Upper lobe of left lung (tissue), 6 donors: ENCODE results near the gene DIP2C. TPM values are rescaled to one million over a fixed set of nuclear protein-coding genes. Genes with fewer than 3 reads are reported as not detected.

Experiments
- ATAC-seq, 2 donors: fragments of 200-7000 bp; cut with Tn5 transposase; one replicate each; pipeline ENCODE4 v1.9.1; 2022; ENCODE audit warnings: mild to moderate bottlenecking in 2 of 2, moderate library complexity in 2 of 2; ENCODE audit not compliant: low FRiP score in 2 of 2
- DNase-seq, 2 donors: peaks; one replicate each; pipeline ENCODE4 v3.0.0-alpha.2; 2019 to 2020
- H3K27ac ChIP-seq, 4 donors: fragments of 200-600 bp; sonication (generic); one replicate each; pipeline ENCODE4 v1.5.1; 2016 to 2019
- H3K27me3 ChIP-seq, 4 donors: fragments of 200-600 bp; sonication (generic); one replicate each; pipeline ENCODE4 v1.5.1; 2017 to 2019
- H3K36me3 ChIP-seq, 4 donors: fragments of 200-600 bp; sonication (generic); one replicate each; pipeline ENCODE4 v1.5.1; 2016 to 2019
- H3K4me1 ChIP-seq, 4 donors: fragments of 200-600 bp; sonication (generic); one replicate each; pipeline ENCODE4 v1.5.1; 2018 to 2019
- H3K4me3 ChIP-seq, 4 donors: fragments of 200-600 bp; sonication (generic); one replicate each; pipeline ENCODE4 v1.5.1; 2017 to 2019; ENCODE audit warnings: mild to moderate bottlenecking in 2 of 4, moderate library complexity in 1 of 4
- H3K9me3 ChIP-seq, 4 donors: fragments of 200-600 bp; sonication (generic); one replicate each; pipeline ENCODE4 v1.5.1; 2018 to 2019
- EP300 ChIP-seq, 4 donors: sonication (generic); formaldehyde crosslinking; IDR thresholded peaks; one replicate each; pipeline ENCODE4 v1.5.1; 2017; ENCODE audit warnings: antibody characterized with exemption in 4 of 4, control low read depth in 2 of 4
- POLR2A ChIP-seq, 4 donors: fragments of 450-650 bp; IDR thresholded peaks; one replicate each; pipeline ENCODE4 v1.5.1; 2016 to 2017; ENCODE audit warnings: antibody characterized with exemption in 4 of 4, mild to moderate bottlenecking in 2 of 4
- POLR2AphosphoS5 ChIP-seq, 2 donors: sonication (generic); formaldehyde crosslinking; IDR thresholded peaks; one replicate each; pipeline ENCODE4 v1.5.1; 2017; ENCODE audit warnings: antibody characterized with exemption in 2 of 2
- WGBS, 2 donors: methylation state at CpG; one replicate each; pipeline ENCODE4 v1.1.5; 2017 to 2018; 5-methylcytosine and 5-hydroxymethylcytosine counted together
- total RNA-seq, 6 donors: library from RNA; depleted of rRNA in 4 of 6; stranded (reverse); fragments of >200 nt in 4 of 6; gene quantifications; one replicate each; pipeline versions ENCODE4 v1.1.0 to v1.2.1, GENCODE V29; 2016 to 2021
- TF ChIP-seq, protein P1 (sequence below), 6 experiments: fragments of 450-650 bp in 4 of 6; fragments of 200-600 bp in 2 of 6; sonication (generic) in 2 of 6; IDR thresholded peaks; one replicate each; pipeline ENCODE4 v1.5.1; 2016 to 2019; ENCODE audit warnings: antibody characterized with exemption in 6 of 6
- donor health status: DM: no; HTN: no; CAD: no; lungs with moderate emphysema.
- donor health status: DM: no; HTN: yes; CAD: no; lungs with severe emphysema.

Gene DIP2C
- total RNA-seq, 6 donors from 2014 or later = 11.6 to 32.5 (median 14.7) TPM

DNA sequence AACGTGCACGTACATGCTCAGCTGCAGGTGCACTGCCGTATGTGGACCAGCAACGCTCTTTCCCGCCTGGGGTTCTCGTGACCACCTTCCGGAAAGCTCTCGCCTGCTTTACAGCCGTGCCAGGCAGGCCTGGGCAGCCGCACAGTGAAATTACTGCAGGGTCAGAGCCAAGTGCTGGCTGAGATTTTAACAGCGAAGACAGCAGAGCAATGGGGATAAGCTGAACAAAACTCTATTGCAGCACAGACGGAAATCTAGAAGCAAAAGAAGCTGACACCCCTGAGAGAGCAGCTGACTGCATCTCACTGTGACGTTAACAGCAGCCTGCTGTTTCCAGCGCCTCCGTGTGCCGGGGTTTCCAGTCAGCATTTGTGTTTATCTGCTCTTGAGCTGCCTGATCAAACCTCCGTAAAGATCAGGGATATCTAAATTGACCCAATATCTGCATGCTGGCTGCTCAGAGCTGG is 179.0 kb downstream of the DIP2C start:
- Histone ChIP-seq H3K27me3 (no peaks in the 10 kb centered on the region), H3K4me1 (peaks cover 0 to 19% (median 4%) of the 10 kb centered on the region in 4 donors), H3K27ac (no peak overlapping the region), H3K9me3 (no peaks in the 10 kb centered on the region), H3K36me3 (no peaks in the 10 kb centered on the region), H3K4me3 (no peak overlapping the region)
- no peak for ATAC-seq
- TF ChIP-seq EP300 (IDR thresholded peaks at IDR 0.05) (no peak), POLR2A (IDR thresholded peaks at IDR 0.05) (no peak), POLR2AphosphoS5 (IDR thresholded peaks at IDR 0.05) (no peak)
- TF ChIP-seq, protein P1, sequence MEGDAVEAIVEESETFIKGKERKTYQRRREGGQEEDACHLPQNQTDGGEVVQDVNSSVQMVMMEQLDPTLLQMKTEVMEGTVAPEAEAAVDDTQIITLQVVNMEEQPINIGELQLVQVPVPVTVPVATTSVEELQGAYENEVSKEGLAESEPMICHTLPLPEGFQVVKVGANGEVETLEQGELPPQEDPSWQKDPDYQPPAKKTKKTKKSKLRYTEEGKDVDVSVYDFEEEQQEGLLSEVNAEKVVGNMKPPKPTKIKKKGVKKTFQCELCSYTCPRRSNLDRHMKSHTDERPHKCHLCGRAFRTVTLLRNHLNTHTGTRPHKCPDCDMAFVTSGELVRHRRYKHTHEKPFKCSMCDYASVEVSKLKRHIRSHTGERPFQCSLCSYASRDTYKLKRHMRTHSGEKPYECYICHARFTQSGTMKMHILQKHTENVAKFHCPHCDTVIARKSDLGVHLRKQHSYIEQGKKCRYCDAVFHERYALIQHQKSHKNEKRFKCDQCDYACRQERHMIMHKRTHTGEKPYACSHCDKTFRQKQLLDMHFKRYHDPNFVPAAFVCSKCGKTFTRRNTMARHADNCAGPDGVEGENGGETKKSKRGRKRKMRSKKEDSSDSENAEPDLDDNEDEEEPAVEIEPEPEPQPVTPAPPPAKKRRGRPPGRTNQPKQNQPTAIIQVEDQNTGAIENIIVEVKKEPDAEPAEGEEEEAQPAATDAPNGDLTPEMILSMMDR (IDR thresholded peaks at IDR 0.05) = no peak
- DNase-seq = no peak
- WGBS, 2 donors = 70 to 80% methylated on average over 16 to 17 of the region's 17 CpGs

- Histone ChIP-seq H3K27me3 (no peaks in the 10 kb centered on the region), H3K36me3 (no peaks in the 10 kb centered on the region), H3K4me1 (peaks cover 0 to 18% (median 4%) of the 10 kb centered on the region in 4 donors), H3K4me3 (no peak overlapping the region), H3K27ac (no peak overlapping the region), H3K9me3 (no peaks in the 10 kb centered on the region)
- DNase-seq (no peak), ATAC-seq (no peak)
- TF ChIP-seq, protein P1 (IDR thresholded peaks at IDR 0.05) = no peak
- TF ChIP-seq EP300 (IDR thresholded peaks at IDR 0.05) (no peak), POLR2A (IDR thresholded peaks at IDR 0.05) (no peak), POLR2AphosphoS5 (IDR thresholded peaks at IDR 0.05) (no peak)
- 90 to 93% methylated on average over 13 to 30 of the region's 30 CpGs for WGBS, 2 donors
Observed at GRCh38 chr10:509361-510102, 179.9 kb downstream of the DIP2C start.

GRCh38 chr10:508726-509125 is 180.7 kb downstream of the DIP2C start:
- TF ChIP-seq EP300 (IDR thresholded peaks at IDR 0.05) (no peak), POLR2A (IDR thresholded peaks at IDR 0.05) (no peak), POLR2AphosphoS5 (IDR thresholded peaks at IDR 0.05) (no peak)
- TF ChIP-seq, protein P1 (IDR thresholded peaks at IDR 0.05) = no peak

GRCh38 chr10:507908-508444 is 181.5 kb downstream of the DIP2C start:
- TF ChIP-seq, protein P1 (IDR thresholded peaks at IDR 0.05) = no peak
- TF ChIP-seq POLR2A (IDR thresholded peaks at IDR 0.05) = no peak
- TF ChIP-seq EP300 (IDR thresholded peaks at IDR 0.05) = no peak
- TF ChIP-seq POLR2AphosphoS5 (IDR thresholded peaks at IDR 0.05) = no peak
- Histone ChIP-seq H3K4me3 (no peak overlapping the region), H3K36me3 (no peaks in the 10 kb centered on the region), H3K27me3 (no peaks in the 10 kb centered on the region), H3K4me1 (peaks cover 0 to 15% (median 4%) of the 10 kb centered on the region in 4 donors), H3K27ac (no peak overlapping the region), H3K9me3 (no peaks in the 10 kb centered on the region)
- DNase-seq (no peak), ATAC-seq (no peak)
- WGBS, 2 donors = 82 to 87% methylated on average over 12 of the region's 12 CpGs

More at GRCh38 chr10:508726-509125, 180.7 kb downstream of the DIP2C start:
- no peak overlapping the region for H3K27ac ChIP-seq
- no peaks in the 10 kb centered on the region for H3K27me3 ChIP-seq
- no peak overlapping the region for H3K4me3 ChIP-seq
- 94 to 96% methylated on average over 13 of the region's 13 CpGs for WGBS, 2 donors
- peaks cover 0 to 15% (median 4%) of the 10 kb centered on the region in 4 donors for H3K4me1 ChIP-seq
- H3K9me3 ChIP-seq = no peaks in the 10 kb centered on the region
- no peak for ATAC-seq
- DNase-seq = no peak
- no peaks in the 10 kb centered on the region for H3K36me3 ChIP-seq
